ENCODE results near the gene NOSTRIN. TPM values are rescaled to one million over a fixed set of nuclear protein-coding genes. Genes with fewer than 3 reads are reported as not detected.

NOSTRIN gene
- total RNA-seq, 6 experiments from 2014 or later, result 3.6 to 20.9 (median 9.0) TPM

DNA sequence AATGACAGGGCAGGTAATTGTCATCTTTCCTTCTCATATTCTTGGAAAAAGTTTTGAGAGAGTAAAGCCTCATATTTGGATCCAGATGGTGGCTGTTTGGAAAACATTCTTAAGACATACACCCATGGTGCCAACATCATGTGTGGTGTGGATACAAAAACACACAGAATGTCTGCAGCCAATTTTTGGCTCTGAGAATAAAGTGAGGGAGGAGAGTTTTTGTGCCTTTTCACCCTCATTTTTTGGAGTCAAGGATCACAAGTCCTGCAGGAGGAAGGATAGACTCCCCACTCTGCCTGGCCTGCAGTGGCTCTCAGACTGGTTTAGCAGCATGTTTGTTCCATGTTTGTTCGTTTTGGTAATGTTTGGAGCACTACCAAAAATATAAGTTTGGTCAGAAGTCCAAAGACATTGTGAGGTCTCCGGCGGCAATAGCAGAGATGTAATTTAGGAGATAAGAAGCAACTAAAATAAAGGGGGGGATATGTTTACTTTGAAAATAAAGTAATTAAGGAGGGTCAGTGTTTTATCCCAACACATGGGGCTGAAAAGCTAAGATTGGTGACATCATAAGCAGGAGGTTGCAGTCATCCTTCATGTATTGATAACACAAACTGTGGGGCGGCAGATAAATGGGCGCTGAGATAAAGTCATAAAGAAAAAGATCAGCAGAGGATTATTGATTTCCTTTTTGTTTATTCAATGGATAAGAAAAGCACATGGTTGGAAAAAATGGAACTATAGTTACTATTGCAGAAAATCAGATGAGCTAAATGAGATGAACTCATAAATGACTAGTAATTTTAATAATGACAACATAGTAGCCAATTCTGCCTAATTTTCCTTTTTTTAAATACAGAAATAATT is 655 bp downstream of the NOSTRIN start:
- intact Hi-C loops (cut with DNase I), result no loop called here
- no peaks in the 10 kb centered on the region for H3K9me3 ChIP-seq
- DNase-seq (no peak), ATAC-seq (no peak)
- TF ChIP-seq, protein P1, sequence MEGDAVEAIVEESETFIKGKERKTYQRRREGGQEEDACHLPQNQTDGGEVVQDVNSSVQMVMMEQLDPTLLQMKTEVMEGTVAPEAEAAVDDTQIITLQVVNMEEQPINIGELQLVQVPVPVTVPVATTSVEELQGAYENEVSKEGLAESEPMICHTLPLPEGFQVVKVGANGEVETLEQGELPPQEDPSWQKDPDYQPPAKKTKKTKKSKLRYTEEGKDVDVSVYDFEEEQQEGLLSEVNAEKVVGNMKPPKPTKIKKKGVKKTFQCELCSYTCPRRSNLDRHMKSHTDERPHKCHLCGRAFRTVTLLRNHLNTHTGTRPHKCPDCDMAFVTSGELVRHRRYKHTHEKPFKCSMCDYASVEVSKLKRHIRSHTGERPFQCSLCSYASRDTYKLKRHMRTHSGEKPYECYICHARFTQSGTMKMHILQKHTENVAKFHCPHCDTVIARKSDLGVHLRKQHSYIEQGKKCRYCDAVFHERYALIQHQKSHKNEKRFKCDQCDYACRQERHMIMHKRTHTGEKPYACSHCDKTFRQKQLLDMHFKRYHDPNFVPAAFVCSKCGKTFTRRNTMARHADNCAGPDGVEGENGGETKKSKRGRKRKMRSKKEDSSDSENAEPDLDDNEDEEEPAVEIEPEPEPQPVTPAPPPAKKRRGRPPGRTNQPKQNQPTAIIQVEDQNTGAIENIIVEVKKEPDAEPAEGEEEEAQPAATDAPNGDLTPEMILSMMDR (IDR thresholded peaks at IDR 0.05), result no peak
- no peak for TF ChIP-seq POLR2A (IDR thresholded peaks at IDR 0.05)
- H3K4me1 ChIP-seq, result no peaks in the 10 kb centered on the region
- 44% methylated on average over 5 of the region's 5 CpGs for WGBS (ENCODE audit: insufficient coverage, low coverage, low lambda C conversion rate, missing lambda C conversion rate)
- peak overlapping the region; percentile 20 to 43 (median 31) for H3K27ac ChIP-seq
- no peaks in the 10 kb centered on the region for H3K27me3 ChIP-seq
- no peaks in the 10 kb centered on the region for H3K36me3 ChIP-seq
- H3K4me3 ChIP-seq, result peak overlapping the region; percentile 14 to 31 (median 18)

DNA sequence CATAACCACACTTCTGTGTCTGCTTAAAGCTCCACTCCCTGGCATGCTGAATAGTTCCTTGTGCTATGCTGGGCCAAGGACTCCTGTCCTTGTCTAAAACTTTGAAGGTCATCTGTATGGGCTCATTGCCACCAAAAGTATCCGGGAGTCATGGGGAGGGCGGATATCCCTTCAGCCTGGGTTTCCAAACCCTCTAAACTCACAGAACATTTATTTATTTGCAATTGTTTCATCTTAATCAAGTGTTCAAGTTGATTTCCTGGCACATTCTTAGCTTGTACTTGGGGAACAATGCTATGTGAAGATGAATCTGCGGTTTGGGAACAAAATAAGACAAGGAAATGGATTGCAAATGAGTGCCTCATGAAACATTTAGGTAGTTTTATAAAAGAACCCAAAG is 1.8 kb downstream of the NOSTRIN start:
- intact Hi-C loops (cut with DNase I), result no loop called here
- H3K9me3 ChIP-seq, result no peaks in the 10 kb centered on the region
- H3K4me1 ChIP-seq, result no peaks in the 10 kb centered on the region
- H3K27ac ChIP-seq, result peak overlapping the region in 1 of 3 donors; percentile 43
- TF ChIP-seq POLR2A (IDR thresholded peaks at IDR 0.05), result peak; percentile 19
- TF ChIP-seq, protein P1 (IDR thresholded peaks at IDR 0.05), result no peak
- peak overlapping the region in 1 of 3 donors; percentile 31 for H3K4me3 ChIP-seq
- ATAC-seq, result peak; percentile 59 to 69 (median 66)
- WGBS (ENCODE audit: insufficient coverage, low coverage, low lambda C conversion rate, missing lambda C conversion rate), result 62% methylated on average over 3 of the region's 3 CpGs
- no peaks in the 10 kb centered on the region for H3K27me3 ChIP-seq
- H3K36me3 ChIP-seq, result no peaks in the 10 kb centered on the region
- DNase-seq, result no peak

- DNase-seq (no peak), ATAC-seq (no peak)
- no peaks in the 10 kb centered on the region for H3K27me3 ChIP-seq
- no peak overlapping the region for H3K4me3 ChIP-seq
- no peaks in the 10 kb centered on the region for H3K9me3 ChIP-seq
- H3K36me3 ChIP-seq, result no peaks in the 10 kb centered on the region
- intact Hi-C loops (cut with DNase I), result no loop called here
- TF ChIP-seq POLR2A (IDR thresholded peaks at IDR 0.05), result no peak
- TF ChIP-seq, protein P1 (IDR thresholded peaks at IDR 0.05), result no peak
- no peaks in the 10 kb centered on the region for H3K4me1 ChIP-seq
- 94% methylated on average over 3 of the region's 7 CpGs for WGBS (ENCODE audit: insufficient coverage, low coverage, low lambda C conversion rate, missing lambda C conversion rate)
- H3K27ac ChIP-seq, result peak overlapping the region in 1 of 3 donors; percentile 34
Measured at GRCh38 chr2:168805615-168806014, 3.2 kb downstream of the NOSTRIN start.

DNA sequence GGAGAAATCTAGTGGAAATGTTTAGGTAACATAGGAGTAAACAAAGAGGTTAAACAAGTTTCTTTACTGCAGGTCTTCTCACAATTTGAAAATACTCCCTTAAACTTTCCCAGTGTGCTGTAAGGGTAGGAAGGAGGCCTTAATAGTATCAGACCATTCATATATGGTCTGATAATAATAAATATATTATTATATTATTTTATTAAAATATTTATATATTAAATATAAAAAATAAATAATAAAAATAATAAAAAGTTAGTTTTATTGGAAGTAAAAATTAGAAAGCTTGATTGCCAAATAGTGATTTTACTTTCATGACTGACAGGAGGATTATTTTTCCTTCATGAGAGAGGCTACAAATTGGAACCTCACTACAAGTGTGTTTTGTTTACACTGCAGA is 7.1 kb downstream of the NOSTRIN start:
- intact Hi-C loops (cut with DNase I), result no loop called here
- Histone ChIP-seq H3K4me3 (no peak overlapping the region), H3K4me1 (peaks cover 0 to under 1% (median under 1%) of the 10 kb centered on the region in 4 donors), H3K36me3 (no peaks in the 10 kb centered on the region), H3K27ac (no peak overlapping the region), H3K9me3 (no peaks in the 10 kb centered on the region), H3K27me3 (no peaks in the 10 kb centered on the region)
- ATAC-seq (no peak), DNase-seq (no peak)
- TF ChIP-seq, protein P1 (IDR thresholded peaks at IDR 0.05), result no peak
- no peak for TF ChIP-seq POLR2A (IDR thresholded peaks at IDR 0.05)
